Glutamatergic neuron (in vitro differentiated cells): Measurements from ENCODE around the gene IPMK. TPM values are rescaled to one million over a fixed set of nuclear protein-coding genes. Genes with fewer than 3 reads are reported as not detected.
A peak's percentile ranks its signal among the peaks of the same experiment; 100 is the strongest.

Experiments used
- DNase-seq: peaks from one replicate; pipeline ENCODE4 v3.0.0; 2022
- H3K27ac Mint-ChIP-seq: one replicate; pipeline ENCODE4 v1.8.0; 2020; ENCODE audit warnings: mild to moderate bottlenecking, mixed read lengths, inconsistent platforms; ENCODE audit not compliant: unreplicated experiment
- H3K27me3 Mint-ChIP-seq: one replicate; pipeline ENCODE4 v1.8.0; 2020; ENCODE audit warnings: mild to moderate bottlenecking, moderate library complexity, mixed read lengths, inconsistent platforms; ENCODE audit not compliant: unreplicated experiment
- H3K36me3 Mint-ChIP-seq: one replicate; pipeline ENCODE4 v1.8.0; 2020; ENCODE audit warnings: mild to moderate bottlenecking, mixed read lengths, inconsistent platforms; ENCODE audit not compliant: unreplicated experiment
- H3K4me1 Mint-ChIP-seq: one replicate; pipeline ENCODE4 v1.8.0; 2020; ENCODE audit warnings: mild to moderate bottlenecking, low read depth, mixed read lengths, inconsistent platforms; ENCODE audit not compliant: unreplicated experiment
- H3K4me3 Mint-ChIP-seq: one replicate; pipeline ENCODE4 v1.8.0; 2020; ENCODE audit warnings: mild to moderate bottlenecking, mixed read lengths, inconsistent platforms; ENCODE audit not compliant: unreplicated experiment
- H3K9me3 Mint-ChIP-seq: one replicate; pipeline ENCODE4 v1.8.0; 2020; ENCODE audit warnings: mild to moderate bottlenecking, moderate library complexity, mixed read lengths, inconsistent platforms; ENCODE audit not compliant: unreplicated experiment
- CTCF ChIP-seq: fragments of 200-600 bp; sonication (generic); IDR thresholded peaks from one replicate; pipeline ENCODE4 v1.5.0; 2021; ENCODE audit not compliant: partially characterized antibody, unreplicated experiment
- total RNA-seq: library from RNA; stranded (reverse); fragmentation: NEBNext Ultra II Directional; extraction: Animal tissue kit (Norgen Biotek cat#: 25700); gene quantifications from one replicate; pipeline ENCODE4 v1.2.1, GENCODE V29; 2021; ENCODE audit not compliant: unreplicated experiment

The IPMK gene
- total RNA-seq, 1 donor from 2014 or later = 7.6 TPM

GRCh38 chr10:58278274-58278961 lies 10.7 kb upstream of the IPMK start:
- H3K9me3 Mint-ChIP-seq = no peaks in the 10 kb centered on the region
- H3K27me3 Mint-ChIP-seq = no peaks in the 10 kb centered on the region
- H3K4me3 Mint-ChIP-seq = no peak overlapping the region
- no peaks in the 10 kb centered on the region for H3K36me3 Mint-ChIP-seq
- no peak for TF ChIP-seq CTCF
- no peaks in the 10 kb centered on the region for H3K4me1 Mint-ChIP-seq
- no peak overlapping the region for H3K27ac Mint-ChIP-seq
- DNase-seq = no peak

- Mint-ChIP-seq H3K4me3 (no peak overlapping the region), H3K9me3 (no peaks in the 10 kb centered on the region), H3K36me3 (no peaks in the 10 kb centered on the region), H3K27me3 (no peaks in the 10 kb centered on the region), H3K27ac (no peak overlapping the region), H3K4me1 (no peaks in the 10 kb centered on the region)
- DNase-seq = no peak
- TF ChIP-seq CTCF = no peak
Observed at GRCh38 chr10:58275908-58276307, 8.2 kb upstream of the IPMK start.

- no peaks in the 10 kb centered on the region for H3K27me3 Mint-ChIP-seq
- H3K9me3 Mint-ChIP-seq = no peaks in the 10 kb centered on the region
Observed at GRCh38 chr10:58275261-58275660, 7.6 kb upstream of the IPMK start.

GRCh38 chr10:58269782-58270290 lies 2.1 kb upstream of the IPMK start:
- DNase-seq = no peak
- Mint-ChIP-seq H3K4me3 (peak overlapping the region; percentile 93), H3K36me3 (peaks cover 5% of the 10 kb centered on the region), H3K27ac (peak overlapping the region; percentile 88), H3K4me1 (peaks cover 5% of the 10 kb centered on the region), H3K27me3 (peaks cover 7% of the 10 kb centered on the region), H3K9me3 (peaks cover 10% of the 10 kb centered on the region)
- no peak for TF ChIP-seq CTCF

More at GRCh38 chr10:58275261-58275660, 7.6 kb upstream of the IPMK start:
- no peak overlapping the region for H3K27ac Mint-ChIP-seq
- H3K4me1 Mint-ChIP-seq = peaks cover 3% of the 10 kb centered on the region
- DNase-seq = no peak
- H3K36me3 Mint-ChIP-seq = no peaks in the 10 kb centered on the region
- TF ChIP-seq CTCF = no peak
- no peak overlapping the region for H3K4me3 Mint-ChIP-seq

- H3K27me3 Mint-ChIP-seq = peaks cover 7% of the 10 kb centered on the region
- peak within 1 kb of the TSS; percentile 88 for H3K27ac Mint-ChIP-seq
Observed at GRCh38 chr10:58268946-58269781, 1.5 kb upstream of the IPMK start, which contains the start of gene CISD1. TSS of gene CISD1 (plus strand) at chr10:58269162. CDS start at chr10:58269274, 112 bp downstream.

More at GRCh38 chr10:58268946-58269781, 1.5 kb upstream of the IPMK start, which contains the start of gene CISD1:
- TF ChIP-seq CTCF = no peak
- H3K36me3 Mint-ChIP-seq = peaks cover 5% of the 10 kb centered on the region
- peak; percentile 98 for DNase-seq
- peaks cover 8% of the 10 kb centered on the region for H3K4me1 Mint-ChIP-seq
- H3K4me3 Mint-ChIP-seq = peak within 1 kb of the TSS; percentile 93
- H3K9me3 Mint-ChIP-seq = peaks cover 10% of the 10 kb centered on the region
